NOMO-1 treated with dmso at 0.1 percent for 144 hours (cell line): ENCODE measurements around the gene SUSD4.

ENCODE experiments used
- DNase-seq: peaks from one replicate; lab custom pipeline; 2025; ENCODE audit not compliant: unreplicated experiment; lab: John Stamatoyannopoulos, UW

Gene SUSD4

DNA sequence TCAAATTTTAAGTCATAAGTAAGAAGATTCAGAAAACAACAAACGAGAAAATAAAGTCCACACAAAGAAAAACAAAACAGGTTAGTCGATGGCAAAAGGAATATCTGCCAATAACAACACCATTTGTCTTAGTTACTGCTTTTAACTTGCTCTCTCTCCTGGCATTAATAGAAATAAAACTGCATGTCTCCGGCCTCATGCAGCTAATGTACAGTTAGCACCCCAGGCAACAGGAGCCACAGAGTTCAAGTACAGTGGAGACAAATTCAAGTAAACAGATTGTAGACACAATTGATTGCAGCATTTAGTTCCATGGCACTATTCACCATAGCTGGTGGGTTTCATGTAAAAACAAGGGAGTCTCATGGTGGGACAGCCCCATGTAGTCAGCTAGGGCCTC, 33.5 kb downstream of the SUSD4 start:
- DNase-seq, result no peak

DNA sequence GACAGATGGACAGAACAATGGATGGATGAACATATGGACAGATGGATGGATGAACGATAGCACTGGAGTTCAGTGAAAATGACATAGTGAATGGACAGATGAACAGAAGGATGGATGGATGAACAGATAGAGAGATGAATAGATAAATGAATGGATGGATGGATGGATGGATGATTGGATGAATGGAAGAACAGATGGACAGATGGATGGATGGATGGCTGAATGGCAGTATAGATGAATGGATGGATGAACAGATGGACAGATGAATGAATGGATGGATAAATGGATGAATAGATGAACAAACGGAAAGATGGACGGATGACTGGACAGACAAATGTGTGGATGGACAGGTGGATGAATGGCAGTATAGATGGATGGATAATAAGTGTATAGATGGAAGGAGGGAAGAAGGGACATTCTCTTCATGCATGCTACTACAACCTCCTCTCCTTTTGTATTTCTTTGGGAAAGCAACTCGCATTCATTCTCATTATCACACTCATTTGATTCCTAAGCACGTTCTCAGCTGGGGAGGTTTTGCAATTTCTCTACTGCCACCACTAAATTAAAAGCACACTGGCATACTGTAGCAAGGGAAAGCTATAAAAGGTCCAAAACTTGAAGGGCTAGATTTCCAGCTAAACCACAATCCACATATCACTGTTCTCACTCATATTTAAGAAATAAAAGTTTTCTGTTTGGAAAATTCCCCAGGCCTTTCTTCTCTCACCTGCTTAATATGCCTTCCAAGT, 34.1 kb downstream of the SUSD4 start:
- no peak for DNase-seq

DNA sequence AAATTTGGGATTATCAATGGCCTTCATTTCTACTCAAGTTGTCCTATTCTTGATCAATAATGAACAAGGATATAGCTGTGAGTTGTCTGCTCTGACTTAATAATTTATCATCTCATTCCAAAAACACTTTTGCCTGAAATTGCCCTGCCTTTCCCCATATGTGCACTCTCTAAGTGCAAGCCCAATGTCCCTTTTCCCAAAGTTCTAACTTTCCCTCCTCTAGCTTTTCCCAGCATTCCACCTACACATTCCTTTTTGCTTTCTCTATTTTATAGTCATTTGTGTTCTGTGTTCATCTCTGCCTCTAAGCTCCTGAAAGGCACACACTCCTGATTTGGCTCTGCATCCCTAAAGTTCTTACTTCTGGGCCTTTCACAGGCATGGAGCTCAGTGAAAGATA, 34.7 kb downstream of the SUSD4 start:
- DNase-seq, result no peak

DNA sequence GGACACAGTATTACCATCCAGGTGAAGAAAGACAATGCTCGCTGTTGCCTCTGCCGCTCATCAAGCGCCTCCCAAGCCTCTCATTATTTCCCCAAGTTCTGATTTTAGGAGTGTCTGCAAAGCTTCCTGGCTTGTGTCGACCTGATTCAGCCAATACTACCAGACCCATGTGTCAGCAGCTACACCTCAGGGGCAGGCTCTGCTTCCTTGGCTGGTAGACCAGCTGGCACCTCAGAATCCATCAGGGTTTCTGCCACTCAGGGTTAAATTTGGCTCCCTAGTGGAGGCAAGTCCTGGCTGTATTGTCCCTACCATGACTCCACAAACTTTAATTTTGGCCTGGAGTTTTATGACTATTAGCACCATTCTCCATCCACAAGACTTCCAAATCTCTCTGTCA, 35.4 kb downstream of the SUSD4 start:
- no peak for DNase-seq

DNA sequence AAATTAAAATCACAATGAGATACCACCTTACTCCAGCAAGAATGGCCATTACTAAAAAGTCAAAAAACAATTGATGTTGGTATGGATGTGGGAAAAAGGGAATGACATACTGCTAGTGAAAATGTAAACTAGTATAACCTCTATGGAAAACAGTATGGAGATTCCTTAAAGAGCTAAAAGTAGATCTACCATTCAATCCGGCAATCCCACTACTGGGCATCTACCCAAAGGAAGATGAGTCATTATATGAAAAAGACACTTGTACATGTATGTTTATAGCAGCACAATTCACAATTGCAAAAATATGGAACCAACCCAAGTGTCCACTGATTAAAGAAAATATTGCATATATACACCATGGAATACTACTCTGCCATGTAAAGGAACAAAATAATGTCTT, 37.2 kb downstream of the SUSD4 start:
- DNase-seq, result no peak

DNA sequence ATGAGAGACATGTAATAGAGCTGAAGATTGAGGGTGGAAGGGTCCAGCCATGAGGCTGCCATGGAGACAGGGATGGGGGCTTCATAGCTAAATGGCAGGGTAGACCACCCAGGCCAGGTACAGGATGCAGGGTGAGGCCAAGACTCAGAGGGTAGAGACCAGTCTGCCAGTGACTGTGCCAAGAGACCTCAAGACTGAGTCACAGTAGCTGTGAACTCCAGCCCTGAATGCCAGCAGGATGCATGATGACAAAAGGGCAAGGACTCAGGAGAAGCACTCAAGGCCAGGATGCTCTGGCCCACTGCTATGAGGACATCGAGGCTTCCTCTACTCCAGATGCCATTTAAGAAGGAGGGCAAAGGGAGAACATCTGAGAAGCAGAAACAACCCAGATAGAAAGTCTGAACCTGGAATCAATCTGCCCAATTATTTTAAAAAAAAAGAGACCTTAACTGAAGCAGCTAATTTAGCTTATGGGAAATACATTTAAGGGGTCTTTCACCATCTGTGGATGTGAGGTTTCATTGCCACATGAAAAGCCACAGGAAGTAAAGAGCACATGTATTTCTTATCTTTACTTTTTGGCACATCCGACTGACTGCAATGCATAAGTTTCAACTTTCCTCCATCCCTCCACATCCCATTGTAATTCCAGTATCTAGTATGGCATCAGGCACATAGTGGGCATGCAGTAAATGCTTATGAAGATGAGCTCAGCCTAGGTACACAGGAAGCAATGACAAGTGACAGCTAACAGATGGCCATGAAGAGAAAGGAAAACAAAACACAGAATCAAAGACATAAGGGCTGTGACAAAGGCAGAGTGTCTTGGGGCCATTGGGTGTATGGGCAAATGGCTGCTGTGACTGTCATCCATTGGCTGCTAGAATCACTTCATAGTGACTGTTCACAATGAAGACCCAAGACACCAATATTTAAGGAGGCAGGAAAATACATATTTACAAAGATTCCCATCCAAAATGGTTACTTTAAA, 40.2 kb downstream of the SUSD4 start:
- no peak for DNase-seq

DNA sequence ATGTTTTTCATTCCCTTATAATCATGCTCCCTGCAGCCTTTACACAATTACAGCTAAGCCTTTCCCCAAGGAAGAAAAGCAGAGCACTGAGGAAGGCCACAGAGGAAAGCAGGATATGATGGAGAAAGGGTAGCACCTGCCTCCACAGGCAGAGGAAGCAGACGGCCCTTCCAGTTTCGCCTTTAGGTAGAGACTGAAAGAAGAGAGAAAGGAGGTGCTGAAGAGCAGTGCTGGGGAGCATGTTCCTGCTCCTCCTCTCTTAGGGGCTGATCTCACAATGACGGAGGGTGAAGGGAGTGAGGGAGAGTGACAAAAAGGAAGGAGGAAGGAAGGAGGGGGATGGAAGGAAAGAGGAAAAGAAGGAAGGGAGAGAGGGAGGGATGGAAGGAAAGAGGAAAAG, 41.1 kb downstream of the SUSD4 start:
- DNase-seq, result no peak

DNA sequence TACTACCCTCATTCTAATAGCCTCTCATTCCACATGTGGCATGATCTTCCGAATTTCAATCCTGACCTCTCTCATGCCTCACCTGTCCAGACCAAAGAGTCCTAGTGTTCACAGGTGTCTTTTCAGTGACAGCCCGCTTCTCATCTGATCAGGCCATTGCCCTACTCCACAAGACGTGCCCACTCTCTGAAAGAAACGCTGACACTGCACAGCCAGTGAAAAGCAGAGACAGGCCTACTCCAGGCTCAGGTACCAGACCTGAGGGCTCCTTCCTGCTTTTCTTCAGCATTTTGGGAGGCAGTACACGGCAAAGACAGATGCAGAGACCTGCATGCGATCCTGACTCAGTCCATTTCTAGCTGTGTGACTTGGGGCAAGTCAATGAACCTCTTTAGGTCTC, 43.0 kb downstream of the SUSD4 start:
- DNase-seq, result no peak

DNA sequence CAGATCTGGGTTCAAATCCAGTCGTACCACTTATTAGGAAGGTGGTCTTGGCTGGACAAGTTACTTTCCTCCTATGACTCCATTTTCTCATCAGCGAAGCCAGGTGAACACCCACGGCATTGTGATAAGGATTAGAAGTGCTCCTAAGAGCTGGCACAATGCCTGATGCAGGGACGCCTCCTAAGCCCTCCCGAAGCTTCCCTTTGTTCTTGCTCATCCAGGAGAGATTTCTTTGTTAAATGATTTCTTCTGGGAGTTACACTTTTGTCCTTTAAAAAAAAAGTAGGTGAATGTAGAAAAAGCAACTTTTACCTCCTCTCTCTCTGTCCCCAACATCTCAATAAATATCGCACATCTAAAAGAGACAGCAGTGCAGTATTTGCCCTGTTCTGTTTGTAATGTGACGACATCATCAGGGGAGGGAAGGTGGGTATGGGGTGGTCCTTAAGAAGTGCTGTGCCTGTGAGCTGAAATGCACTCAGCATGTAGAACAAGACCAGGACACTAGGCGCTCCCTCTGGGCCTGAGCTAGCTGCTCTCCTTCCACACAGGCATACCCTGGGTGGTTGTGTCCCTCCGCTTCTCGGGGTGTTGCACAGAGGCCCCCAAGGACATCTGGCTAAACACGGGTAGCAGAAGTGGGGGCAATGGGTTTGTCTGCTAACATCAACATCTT, 43.9 kb downstream of the SUSD4 start:
- no peak for DNase-seq

DNA sequence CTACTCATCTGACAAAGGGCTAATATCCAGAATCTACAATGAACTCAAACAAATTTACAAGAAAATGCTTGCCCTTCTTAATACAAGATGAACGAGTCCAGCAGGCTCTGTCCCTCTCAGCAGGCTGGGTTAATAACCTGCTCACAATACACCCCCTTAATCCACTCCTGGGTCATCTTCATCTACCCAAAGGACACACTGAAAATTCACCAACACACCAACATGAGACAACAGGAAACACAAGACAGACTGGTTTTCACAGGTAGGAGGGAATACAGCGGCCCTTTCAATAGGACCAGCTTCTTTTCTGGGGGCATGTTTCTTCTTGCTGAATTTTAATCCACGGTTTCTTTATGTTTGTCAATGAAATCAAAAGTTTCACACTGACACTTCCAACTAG, 44.6 kb downstream of the SUSD4 start:
- no peak for DNase-seq

DNA sequence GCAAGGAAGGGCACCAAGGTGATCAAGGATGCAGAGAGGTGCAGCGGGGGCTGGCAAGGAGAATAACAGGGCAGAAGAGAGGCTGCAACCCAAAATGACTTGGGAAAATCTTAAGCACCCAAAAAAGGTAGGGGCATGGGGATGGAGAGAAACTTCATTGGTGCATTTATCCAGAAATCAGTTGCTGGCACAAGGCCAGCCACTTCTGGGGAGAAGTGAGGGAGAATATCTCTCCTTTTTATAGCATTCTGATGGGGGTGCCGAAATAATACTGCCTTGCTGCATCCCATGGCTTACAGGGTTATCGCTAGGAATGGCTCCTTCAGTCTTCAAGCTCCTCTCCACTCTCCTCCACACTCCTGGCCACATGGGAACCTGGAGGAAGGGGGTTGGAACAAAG, 47.9 kb downstream of the SUSD4 start:
- no peak for DNase-seq

DNA sequence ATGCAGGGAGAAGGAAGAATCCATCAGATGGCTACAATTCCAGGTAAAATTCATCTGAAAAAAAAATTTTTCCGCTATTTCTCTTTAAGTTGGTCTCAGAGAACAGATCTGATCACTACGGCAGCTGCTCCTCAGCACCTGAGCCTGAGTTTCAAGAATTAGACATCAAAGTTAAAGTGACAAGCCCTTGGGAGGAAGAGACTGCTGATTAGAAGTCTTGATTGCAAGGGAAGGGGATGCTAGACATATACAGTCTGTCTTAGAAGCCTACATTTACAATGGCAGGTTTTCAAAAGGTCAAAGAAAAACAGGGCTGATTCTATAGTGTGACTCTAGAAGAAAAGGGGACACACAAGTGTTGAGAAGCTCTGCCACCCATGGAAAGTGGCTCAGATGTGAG, 48.3 kb downstream of the SUSD4 start:
- DNase-seq, result no peak

DNA sequence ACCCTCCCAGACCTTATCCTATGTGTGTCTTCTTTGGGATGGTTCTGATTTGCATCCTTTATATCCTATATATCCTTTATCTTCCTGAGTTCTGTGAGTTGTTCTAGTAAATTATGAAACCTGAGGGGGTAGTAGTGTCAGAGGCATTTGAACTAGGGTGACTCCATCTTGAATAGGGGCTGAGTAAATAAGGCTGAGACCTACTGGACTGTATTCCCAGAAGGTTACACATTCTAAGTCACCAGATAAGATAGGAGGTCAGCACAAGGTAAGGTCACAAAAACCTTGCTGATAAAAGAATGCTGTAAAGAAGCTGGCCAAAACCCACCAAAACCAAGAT, 50.6 kb downstream of the SUSD4 start:
- DNase-seq, result no peak

DNA sequence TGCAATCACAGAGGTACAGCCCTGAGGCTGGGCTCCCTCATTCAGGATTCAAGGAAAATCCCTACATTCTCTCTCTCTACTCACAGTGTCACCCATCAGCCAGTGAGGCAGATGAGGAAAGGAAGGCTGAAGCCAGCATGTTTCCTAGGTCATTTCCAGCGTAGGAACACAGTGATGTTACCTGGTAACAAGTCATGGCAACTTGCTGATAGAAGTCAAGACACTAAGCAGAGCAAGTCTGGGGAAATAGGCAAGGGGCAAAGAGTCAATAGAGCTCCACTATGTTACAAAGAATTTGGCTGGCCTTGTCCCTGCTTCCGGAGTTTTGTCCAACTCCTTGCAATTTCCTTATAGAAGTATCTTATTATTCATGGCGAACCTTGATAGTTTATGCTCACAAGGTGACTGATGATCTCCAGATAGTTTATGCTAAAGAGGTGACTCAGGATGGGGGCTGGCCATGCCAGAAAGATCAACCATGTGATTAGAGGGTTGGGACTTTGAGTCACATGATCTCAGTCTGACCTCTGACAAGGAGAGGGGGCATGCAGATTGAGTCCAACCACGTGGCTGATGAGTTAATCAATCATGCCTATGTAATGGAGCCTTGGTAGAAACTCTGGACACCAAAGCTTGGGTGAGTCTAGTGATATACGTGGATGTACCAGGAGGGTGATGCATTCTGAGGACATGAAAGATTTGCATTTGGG, 51.1 kb downstream of the SUSD4 start:
- DNase-seq, result no peak

DNA sequence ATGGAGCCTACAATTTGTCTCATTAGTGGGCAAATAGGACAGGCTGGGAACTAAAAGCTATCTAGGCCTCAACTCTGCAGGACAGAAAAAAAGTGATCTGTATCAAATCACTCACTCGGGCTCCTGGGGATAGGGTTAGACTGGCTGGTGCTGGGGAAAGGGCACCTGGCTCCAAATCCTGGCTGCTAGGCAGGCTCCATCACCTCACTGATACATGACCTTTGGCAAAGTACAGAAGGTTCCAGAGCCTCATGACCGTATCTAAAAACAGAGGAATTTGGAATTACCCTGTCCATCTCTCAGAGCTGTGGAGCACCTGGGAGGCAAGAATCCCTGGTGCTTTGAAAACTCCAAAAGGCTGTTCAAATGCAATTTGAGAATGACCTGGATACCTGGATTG, 51.7 kb downstream of the SUSD4 start:
- no peak for DNase-seq

DNA sequence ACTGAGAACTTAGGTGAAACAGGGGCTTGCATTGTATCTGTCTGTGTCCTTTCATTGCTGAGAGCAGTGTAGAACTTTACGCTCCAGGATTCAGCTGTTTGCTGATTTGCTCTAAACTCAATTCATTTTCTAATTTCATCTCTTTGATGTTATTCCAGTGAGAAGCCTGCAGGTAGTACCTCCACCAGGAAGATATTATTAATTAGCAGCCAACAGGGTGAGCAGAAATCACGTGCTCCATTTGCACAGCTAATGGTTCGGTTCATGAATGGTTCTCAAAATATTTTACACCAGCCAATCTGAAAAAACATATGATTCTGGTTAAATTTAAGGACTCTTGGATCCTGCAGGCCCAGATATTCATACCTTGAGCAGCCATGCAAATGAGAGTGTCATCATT, 52.1 kb downstream of the SUSD4 start:
- DNase-seq, result no peak

DNA sequence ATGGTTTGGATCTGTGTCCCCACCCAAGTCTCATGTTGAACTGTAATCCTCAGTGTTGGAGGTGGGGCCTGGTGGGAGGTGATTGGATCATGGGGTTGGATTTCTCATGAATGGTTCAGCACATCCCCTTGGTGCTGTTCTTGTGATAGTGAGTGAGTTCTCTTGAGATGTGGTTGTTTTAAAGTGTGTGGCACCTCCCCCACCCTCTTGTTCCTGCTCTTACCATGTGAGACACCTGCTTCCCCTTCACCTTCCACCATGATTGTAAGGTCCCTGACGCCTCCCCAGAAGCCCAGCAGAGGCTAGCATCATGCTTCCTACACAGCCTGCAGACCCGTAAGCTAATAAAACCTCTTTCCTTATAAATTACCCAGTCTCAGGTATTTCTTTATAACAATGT, 55.8 kb downstream of the SUSD4 start:
- DNase-seq, result no peak

DNA sequence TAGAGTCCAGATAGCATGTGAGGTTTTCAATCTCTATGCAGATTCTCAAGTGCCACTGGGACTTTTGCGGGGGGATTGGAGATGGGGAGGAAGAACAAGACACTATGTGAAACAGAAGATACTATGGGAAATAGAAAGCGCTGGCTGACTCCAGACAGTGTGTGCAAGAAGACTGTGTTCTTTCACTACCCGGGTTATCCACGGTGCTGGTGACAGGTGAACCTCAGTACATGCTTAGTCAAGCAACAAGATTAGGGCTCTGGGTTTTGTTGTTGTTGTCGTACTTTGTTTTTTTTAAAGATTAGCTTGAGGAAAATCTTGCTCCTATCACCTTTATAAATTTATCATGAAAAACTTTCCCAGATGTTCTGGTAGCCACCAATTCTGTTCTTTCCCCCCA, 56.4 kb downstream of the SUSD4 start:
- DNase-seq, result no peak

DNA sequence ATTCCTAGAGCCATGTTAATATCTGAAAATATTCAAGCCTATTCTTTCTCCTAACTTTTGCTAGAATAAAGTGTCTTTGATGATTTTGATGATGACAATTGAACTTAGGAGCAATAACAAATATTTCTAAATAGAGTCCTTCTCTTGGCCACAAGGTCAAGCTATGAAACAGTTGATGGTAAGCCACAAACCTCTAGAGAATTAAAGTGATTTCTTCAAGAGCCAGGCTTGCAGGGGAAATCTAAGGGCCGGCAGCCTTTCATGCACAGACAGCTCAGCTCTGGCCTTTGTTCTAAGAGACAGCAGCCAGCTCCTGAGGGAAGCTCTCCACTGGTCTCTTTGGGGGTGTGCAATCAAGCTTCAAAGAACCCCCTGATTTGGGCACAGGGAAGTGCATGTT, 59.0 kb downstream of the SUSD4 start:
- no peak for DNase-seq

DNA sequence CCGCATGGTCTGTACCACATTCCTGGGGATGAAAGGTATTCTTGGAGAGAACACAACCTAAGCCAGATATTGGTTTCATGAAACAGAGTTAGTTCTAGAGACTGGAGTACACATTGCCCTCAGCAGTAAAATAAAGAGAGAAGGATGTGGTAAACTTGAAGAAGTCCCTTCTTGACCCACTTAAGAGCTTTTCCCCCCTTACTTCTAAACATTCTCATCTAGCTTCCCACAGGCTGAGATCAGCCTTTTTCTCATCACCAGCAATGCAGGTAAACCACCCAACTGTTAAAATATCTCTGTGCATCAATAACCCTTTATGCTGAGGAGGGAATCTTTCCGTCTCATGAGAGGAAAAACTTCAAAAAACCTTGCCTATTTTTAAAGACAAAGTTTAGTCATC, 62.6 kb downstream of the SUSD4 start:
- DNase-seq, result no peak

DNA sequence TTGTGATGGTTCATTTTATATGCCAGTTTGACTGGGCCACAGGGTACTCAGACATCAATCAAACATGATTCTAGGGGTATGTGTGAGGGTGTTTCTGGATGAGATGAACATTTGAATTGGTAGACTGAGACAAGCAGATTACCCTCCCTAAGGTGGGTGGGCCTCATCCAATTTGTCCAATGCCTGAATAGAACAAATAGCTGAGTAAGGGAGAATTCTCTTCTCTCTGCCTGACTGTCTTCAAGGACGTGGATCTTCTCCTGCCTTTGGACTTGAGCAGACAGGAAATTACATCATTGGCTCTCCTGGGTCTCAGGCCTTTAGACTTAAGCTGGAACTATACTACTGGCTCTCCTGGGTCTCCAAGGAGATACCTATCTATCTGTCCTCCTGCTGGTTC, 64.4 kb downstream of the SUSD4 start:
- no peak for DNase-seq
